ENCODE measurements around the gene ANKFN1.

- TF ChIP-seq CTCF (IDR thresholded peaks at IDR 0.05) (peak in 2 of 6 experiments; percentile 4 to 26), POLR2A (IDR thresholded peaks at IDR 0.05) (no peak)
Observed at GRCh38 chr17:56499799-56500388, 346.6 kb downstream of the ANKFN1 start.
